Astrocyte of the cerebellum (primary cell): ENCODE data around the gene TMEFF2.

ENCODE experiments used
- DNase-seq: peaks from one replicate; pipeline ENCODE4 v3.0.0-alpha.2; 2011; ENCODE audit warnings: low read depth
- H3K4me3 ChIP-seq: 2 replicates; pipeline ENCODE4 v1.5.1; 2011; ENCODE audit warnings: mild to moderate bottlenecking, low read depth, low read length, moderate library complexity
- in situ Hi-C: cut with HindIII; loops from 2 replicates; pipeline ENCODE4 v1.10.0; 2017; ENCODE audit warnings: low sequenced_read_pairs
- TF ChIP-seq, protein P1 (sequence below): IDR thresholded peaks from 2 replicates; pipeline ENCODE4 v1.5.1; 2012; ENCODE audit warnings: low read length, low read depth, moderate library complexity, mild to moderate bottlenecking; ENCODE audit errors: missing control alignments

Gene TMEFF2

DNA sequence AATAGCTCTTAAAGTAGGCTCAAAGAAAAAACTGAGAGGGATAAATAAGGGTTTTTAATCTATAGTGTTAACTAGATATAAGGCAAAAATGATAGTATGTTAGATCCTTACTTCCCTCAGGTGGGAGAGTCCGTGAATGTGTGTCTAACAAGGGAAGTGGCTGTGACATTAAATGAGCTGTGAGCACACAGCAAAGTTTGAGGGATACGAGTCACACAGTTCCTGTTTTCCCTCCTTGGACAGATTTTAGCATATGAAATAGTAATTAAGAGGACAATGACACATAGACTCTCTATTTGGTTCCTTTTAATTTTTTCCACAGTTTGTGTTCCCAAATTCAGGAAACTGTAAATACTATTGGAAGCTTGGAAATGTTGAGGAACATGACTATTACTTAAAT lies 199.4 kb downstream of the TMEFF2 start:
- in situ Hi-C loops, result no loop called here
- H3K4me3 ChIP-seq, result no peak overlapping the region
- TF ChIP-seq, protein P1, sequence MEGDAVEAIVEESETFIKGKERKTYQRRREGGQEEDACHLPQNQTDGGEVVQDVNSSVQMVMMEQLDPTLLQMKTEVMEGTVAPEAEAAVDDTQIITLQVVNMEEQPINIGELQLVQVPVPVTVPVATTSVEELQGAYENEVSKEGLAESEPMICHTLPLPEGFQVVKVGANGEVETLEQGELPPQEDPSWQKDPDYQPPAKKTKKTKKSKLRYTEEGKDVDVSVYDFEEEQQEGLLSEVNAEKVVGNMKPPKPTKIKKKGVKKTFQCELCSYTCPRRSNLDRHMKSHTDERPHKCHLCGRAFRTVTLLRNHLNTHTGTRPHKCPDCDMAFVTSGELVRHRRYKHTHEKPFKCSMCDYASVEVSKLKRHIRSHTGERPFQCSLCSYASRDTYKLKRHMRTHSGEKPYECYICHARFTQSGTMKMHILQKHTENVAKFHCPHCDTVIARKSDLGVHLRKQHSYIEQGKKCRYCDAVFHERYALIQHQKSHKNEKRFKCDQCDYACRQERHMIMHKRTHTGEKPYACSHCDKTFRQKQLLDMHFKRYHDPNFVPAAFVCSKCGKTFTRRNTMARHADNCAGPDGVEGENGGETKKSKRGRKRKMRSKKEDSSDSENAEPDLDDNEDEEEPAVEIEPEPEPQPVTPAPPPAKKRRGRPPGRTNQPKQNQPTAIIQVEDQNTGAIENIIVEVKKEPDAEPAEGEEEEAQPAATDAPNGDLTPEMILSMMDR, result no peak
- no peak for DNase-seq

DNA sequence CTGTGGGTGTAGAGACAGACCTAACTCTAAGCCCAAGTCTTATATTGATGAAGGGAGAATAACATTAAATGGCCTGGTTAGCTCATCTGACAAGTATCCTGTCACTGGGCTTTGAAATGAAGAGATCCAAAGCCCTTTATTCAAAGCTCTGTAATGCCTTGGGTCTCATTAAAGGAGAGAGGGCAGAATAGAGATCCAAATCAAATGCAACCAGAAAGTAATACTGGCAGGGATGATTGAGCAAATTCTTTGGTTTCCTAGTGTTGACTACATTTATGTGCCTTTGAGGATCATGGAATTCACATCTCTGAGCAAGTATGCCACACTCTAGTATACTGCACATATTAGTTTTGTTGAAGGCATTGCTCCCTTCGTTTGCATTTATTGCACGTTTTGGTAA lies 200.0 kb downstream of the TMEFF2 start:
- in situ Hi-C loops, result no loop called here
- TF ChIP-seq, protein P1, result no peak
- H3K4me3 ChIP-seq, result no peak overlapping the region
- DNase-seq, result no peak

DNA sequence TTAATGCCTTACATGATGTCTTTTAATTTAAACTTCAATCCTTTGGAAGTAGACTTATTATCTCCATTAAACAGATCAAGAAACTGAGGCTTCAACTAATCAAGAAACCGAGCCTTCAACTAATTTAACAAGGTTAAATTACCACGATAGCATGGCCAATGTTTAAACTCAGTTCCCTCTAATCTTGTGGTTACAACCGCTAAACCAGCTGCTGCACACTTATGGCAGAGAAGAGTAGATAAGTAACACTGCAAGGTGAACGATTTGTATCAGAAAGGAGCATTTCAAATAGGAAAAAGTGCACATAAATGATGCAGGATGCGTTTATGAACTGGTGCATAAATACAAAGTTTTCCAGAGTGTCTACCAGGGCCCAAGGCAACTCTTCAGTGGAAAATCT lies 203.3 kb downstream of the TMEFF2 start:
- no peak for DNase-seq
- in situ Hi-C loops, result no loop called here
- H3K4me3 ChIP-seq, result no peak overlapping the region
- TF ChIP-seq, protein P1, result no peak

DNA sequence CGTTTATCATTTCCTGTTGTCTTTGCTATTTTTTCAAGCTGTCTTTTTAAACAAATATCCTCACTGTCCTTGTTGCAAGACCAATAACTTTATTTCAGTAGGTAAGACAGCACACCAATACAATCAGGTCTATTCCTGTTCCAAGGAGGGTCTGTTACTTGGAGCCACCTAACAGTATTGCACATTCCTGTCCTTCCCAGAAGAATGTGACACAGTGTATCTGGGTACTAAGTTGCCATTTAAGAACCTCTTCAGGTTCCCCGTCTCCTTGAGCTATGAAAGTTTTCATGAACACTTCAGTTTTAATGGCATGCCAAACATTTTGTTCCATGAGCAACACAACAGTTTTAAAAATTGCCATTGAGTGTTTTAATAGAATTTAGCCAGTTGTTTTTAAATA lies 209.0 kb downstream of the TMEFF2 start:
- TF ChIP-seq, protein P1, result no peak
- in situ Hi-C loops, result no loop called here
- no peak for DNase-seq
- H3K4me3 ChIP-seq, result no peak overlapping the region

DNA sequence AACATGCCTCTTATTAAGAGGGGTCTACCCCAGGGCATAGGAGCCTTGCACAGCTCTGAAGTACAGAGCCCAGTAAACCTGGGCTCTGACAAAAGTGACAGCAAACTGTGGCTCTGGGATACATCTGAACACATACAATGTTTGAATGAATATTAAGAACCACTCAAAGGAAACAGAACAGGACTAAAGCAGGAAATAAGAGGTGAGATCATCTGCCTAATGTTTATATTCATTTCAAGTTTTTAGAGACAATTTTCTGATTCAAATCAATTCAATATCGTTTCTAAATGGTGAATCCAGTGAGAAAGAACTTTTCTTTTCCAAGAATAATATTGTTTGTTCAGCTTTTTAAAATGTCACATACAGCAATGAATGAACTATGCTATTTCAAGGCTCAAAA lies 211.1 kb downstream of the TMEFF2 start:
- DNase-seq, result no peak
- TF ChIP-seq, protein P1, result no peak
- in situ Hi-C loops, result no loop called here
- H3K4me3 ChIP-seq, result no peak overlapping the region

DNA sequence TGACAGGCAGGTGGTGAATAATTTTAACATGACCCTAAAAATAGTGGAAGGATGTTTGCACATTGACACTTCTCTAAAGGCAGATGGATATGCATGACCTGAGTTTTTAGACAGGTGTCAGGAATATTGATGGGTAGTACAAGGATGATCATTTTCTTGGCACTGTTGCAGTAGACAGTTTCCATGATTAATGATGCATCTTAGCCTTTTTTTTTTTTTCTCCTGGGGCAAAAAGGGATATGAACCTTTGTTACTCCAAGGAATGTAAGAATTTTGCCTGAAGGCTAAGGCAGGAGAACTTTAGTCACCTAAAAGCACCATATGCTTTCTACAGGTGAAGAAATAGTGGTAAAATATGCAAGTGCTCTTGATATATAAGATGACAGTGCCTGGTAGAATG lies 211.5 kb downstream of the TMEFF2 start:
- in situ Hi-C loops, result no loop called here
- DNase-seq, result no peak
- TF ChIP-seq, protein P1, result no peak
- H3K4me3 ChIP-seq, result no peak overlapping the region

DNA sequence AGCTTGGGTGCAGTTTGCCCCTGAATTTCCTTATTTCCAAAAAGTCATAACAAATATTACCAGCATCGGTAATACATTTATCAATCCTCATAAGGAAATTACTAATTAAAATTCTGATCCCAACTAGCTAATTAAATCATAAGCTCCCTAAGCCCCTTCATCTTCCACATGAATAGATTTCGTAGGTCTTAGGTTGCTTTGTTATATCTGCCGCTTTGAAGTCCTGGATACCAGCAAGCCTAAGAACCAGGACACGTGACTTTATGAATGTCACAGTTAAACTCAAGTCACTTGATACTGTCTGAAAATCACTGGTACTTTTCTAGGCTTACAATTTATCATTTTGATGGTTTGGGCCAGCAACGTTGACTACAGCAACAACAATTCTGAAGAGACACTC lies 213.0 kb downstream of the TMEFF2 start:
- in situ Hi-C loops, result no loop called here

More for the DNA sequence above, 213.0 kb downstream of the TMEFF2 start:
- TF ChIP-seq, protein P1, result no peak
- no peak for DNase-seq
- H3K4me3 ChIP-seq, result no peak overlapping the region
